ENCODE results near the gene MAN2A2. TPM values are rescaled to one million over a fixed set of nuclear protein-coding genes. Genes with fewer than 3 reads are reported as not detected.
"Not testable (repeated sequence)": the region's sequence is repeated elsewhere in the genome, so short reads cannot be mapped to it uniquely, and the experiment has no call there.

The MAN2A2 gene
- polyA plus RNA-seq, 3 donors, result 43.5 to 57.4 (median 51.8) TPM

- DNase-seq (ENCODE audit: extremely low read depth in 1 of 11, low read depth in 9 of 11, low spot score in 4 of 11), result no peak
These were observed 9.0 kb downstream of the MAN2A2 start for GRCh38 chr15:90911906-90912769.

GRCh38 chr15:90912770-90913075, 9.6 kb downstream of the MAN2A2 start:
- DNase-seq (ENCODE audit: extremely low read depth in 1 of 11, low read depth in 9 of 11, low spot score in 4 of 11), result no peak

DNA sequence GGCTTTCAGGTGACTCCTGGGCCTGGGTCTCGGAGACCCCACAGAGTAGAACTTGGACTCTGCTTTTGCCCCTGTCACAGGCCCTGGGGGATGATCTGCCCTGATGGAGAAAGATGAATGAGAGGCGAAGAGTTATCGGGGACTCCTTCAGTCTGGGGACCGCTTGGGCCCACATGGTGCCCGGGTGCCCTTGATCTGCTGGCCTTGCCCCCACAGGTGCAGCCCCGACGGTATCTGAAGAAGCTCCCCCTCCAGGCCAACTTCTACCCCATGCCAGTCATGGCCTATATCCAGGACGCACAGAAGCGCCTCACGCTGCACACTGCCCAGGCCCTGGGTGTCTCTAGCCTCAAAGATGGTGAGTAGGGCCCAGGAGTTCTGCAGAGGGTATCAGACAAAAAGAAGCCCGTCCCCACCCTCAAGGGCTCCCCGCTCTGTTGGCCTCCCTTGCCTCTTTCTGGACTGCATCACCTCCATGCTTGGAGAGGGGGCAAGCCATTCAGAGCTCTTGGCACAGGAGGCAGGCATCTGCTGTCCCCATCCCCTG, 10.4 kb downstream of the MAN2A2 start:
- DNase-seq (ENCODE audit: extremely low read depth in 1 of 11, low read depth in 9 of 11, low spot score in 4 of 11), result no peak

GRCh38 chr15:90914305-90915080, 11.4 kb downstream of the MAN2A2 start:
- DNase-seq (ENCODE audit: extremely low read depth in 1 of 11, low read depth in 9 of 11, low spot score in 4 of 11), result no peak

DNA sequence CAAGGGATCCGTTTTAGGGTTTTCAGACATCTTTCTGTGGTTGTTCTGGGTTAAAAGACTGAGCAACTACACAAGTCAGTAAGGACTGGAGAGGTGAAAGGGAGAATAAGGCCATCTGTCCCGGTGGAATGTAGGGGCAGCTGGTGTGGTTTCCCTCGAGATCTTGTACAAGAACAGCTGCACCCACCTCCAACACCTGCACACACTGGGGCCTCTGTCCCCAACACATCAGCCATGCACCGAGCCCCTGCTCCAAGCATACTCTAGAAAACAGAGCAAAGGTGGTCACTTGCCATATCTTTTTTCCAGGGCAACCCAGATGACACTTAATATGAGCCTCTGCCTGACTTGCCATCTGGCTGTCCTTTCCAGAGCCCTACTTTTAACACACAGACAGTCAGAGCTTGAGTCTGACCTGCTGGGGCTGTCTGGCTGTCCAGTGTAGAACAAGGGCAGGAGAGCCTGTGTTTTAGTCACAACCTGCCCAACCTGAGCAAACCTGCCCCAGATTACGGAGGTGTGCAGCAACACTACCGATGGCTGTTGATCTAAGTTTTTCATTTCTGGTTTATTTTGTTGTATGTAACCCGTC, 12.2 kb downstream of the MAN2A2 start:
- no peak for DNase-seq (ENCODE audit: extremely low read depth in 1 of 11, low read depth in 9 of 11, low spot score in 4 of 11)

- DNase-seq (ENCODE audit: extremely low read depth in 1 of 11, low read depth in 9 of 11, low spot score in 4 of 11), result no peak
These were observed 12.8 kb downstream of the MAN2A2 start for GRCh38 chr15:90915808-90916440.

- no peak for DNase-seq (ENCODE audit: extremely low read depth in 1 of 11, low read depth in 9 of 11, low spot score in 4 of 11)
These were observed 13.4 kb downstream of the MAN2A2 start for GRCh38 chr15:90916461-90916860.

DNA sequence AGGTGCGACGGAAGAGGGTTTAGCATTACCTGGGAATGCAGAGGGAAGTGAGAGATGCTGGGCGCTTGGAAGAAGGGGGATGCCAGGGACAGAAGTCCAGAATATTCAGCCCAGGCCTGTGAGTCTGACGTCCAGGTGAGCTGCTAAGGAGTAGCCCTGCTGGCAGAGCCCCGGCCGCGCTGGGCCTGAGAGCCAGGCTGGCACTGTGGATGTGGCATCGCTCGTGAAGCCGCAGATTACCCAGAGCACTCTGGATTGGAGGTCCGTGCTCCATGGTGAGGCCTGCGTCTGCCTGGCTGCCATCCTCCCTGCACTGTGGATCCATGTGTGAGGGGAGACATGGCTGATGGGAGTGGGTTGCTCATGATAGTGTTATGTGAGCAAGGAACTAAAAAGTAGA, 14.5 kb downstream of the MAN2A2 start:
- no peak for DNase-seq (ENCODE audit: extremely low read depth in 1 of 11, low read depth in 9 of 11, low spot score in 4 of 11)

- DNase-seq (ENCODE audit: extremely low read depth in 1 of 11, low read depth in 9 of 11, low spot score in 4 of 11), result no peak
These were observed 15.1 kb downstream of the MAN2A2 start for GRCh38 chr15:90918034-90918788.

- DNase-seq (ENCODE audit: extremely low read depth in 1 of 11, low read depth in 9 of 11, low spot score in 4 of 11), result no peak
These were observed 15.7 kb downstream of the MAN2A2 start for GRCh38 chr15:90918835-90919234.

GRCh38 chr15:90921887-90922286, 18.8 kb downstream of the MAN2A2 start:
- DNase-seq (ENCODE audit: extremely low read depth in 1 of 11, low read depth in 9 of 11, low spot score in 4 of 11), result no peak

- not testable (repeated sequence) for DNase-seq (ENCODE audit: extremely low read depth in 1 of 11, low read depth in 9 of 11, low spot score in 4 of 11)
These were observed 19.7 kb downstream of the MAN2A2 start for GRCh38 chr15:90922712-90923322.

DNA sequence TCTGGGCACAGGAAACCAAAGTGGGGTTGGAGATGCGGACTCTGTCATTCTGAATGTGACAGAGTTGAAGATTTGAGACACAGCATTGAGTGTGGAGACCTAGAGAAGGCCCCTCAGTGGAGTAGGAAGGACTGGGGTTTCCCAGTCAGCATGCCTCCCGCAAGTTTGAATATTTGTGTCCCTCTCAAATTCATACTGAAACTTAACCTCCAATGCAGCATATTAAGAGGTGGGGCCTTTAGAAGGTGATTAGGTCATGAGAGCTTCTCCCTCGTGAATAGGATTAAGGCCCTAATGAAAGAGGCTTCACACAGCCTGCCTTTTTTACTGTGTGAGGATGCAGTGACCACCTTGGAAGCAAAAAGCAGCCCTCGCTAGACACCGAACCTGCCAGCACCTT, 21.3 kb downstream of the MAN2A2 start:
- no peak for DNase-seq (ENCODE audit: extremely low read depth in 1 of 11, low read depth in 9 of 11, low spot score in 4 of 11)

DNA sequence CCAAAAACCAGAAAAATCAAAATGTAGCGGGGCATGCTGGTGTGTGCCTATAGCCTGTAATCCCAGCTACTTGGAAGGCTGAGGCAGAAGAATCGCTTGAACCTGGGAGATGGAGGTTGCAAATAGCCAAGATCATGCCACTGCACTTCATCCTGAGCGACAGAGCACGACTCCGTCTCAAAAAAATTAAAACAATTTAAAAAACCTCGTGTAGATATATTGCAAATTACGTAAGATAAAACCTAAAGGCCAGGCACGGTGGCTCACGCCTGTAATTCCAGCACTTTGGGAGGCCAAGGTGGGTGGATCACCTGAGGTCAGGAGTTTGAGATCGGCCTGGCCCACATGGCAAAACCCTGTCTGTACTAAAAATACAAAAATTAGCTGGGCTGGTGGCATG, 23.7 kb downstream of the MAN2A2 start:
- not testable (repeated sequence) for DNase-seq (ENCODE audit: extremely low read depth in 1 of 11, low read depth in 9 of 11, low spot score in 4 of 11)

DNA sequence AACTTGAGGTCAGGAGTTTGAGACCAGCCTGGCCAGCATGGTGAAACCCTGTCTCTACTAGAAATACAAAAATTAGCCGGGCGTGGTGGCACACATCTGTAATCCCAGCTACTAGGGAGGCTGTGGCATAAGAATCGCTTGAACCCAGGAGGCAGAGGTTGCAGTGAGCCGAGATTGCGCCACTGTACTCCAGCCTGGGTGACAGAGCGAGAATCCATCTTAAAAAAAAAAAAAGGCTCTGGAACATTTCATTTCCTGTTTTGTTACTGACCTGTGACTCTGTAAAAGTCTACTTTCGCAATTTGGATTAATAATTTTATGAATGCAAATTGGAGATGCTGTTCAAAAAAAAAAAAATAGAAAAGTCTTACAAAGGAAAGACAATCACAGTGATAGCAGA, 25.0 kb downstream of the MAN2A2 start:
- not testable (repeated sequence) for DNase-seq (ENCODE audit: extremely low read depth in 1 of 11, low read depth in 9 of 11, low spot score in 4 of 11)

GRCh38 chr15:90929246-90930019, 26.3 kb downstream of the MAN2A2 start:
- peak in 1 of 11 donors; percentile 21 for DNase-seq (ENCODE audit: extremely low read depth in 1 of 11, low read depth in 9 of 11, low spot score in 4 of 11)

DNA sequence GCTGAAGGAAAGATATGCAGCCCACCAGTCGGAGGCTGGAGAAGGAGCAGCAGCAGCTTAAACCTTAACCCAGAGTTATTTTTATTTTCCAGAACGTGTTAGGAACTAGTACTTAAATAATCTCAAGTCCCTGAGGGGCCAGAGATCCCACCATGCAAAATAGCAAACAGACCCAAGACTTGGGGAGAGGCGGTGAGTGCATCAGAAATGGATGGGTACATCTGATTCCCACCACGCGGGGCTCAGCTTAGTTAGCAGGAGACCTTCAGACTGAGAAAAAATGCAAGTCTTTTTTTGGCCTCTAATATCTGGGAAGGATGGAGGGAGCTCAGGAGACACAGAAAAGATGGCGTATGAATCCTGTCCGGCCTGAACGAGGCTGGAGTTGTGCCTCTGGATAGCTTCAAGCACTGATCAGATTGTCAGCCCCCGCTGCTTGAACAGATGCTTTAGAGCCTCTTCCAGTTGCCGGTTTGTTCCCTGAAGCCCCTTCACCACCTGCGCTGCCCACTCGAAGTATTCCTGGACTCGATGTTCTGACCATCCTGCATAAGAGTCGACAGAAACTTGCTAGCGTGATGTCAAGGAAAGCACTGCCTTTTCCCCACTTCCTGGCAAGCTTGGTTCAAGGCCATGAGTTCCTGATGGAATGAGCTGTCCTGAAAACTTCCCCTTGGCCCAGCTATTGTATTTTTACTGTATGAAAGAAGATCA, 27.9 kb downstream of the MAN2A2 start:
- no peak for DNase-seq (ENCODE audit: extremely low read depth in 1 of 11, low read depth in 9 of 11, low spot score in 4 of 11)

Measured in renal cortex interstitium (tissue), 11 donors.